K562 (cell line): ENCODE data around the gene CLSTN1. TPM values are rescaled to one million over a fixed set of nuclear protein-coding genes. Genes with fewer than 3 reads are reported as not detected.

ENCODE experiments used
- ATF4 ChIP-seq: fragments of 450-650 bp; formaldehyde crosslinking; IDR thresholded peaks from 2 replicates; pipeline ENCODE4 v1.4.0; 2022; ENCODE audit warnings: mild to moderate bottlenecking, moderate library complexity
- CHD1 ChIP-seq: fragments of 200-600 bp; sonication (generic); IDR thresholded peaks from one replicate; pipeline ENCODE4 v1.6.1; 2012; ENCODE audit warnings: mild to moderate bottlenecking, moderate library complexity, low read length, inconsistent platforms
- CREM ChIP-seq: IDR thresholded peaks from 2 replicates; pipeline ENCODE4 v1.6.1; 2014; ENCODE audit warnings: antibody characterized with exemption, low read depth
- ETS2 ChIP-seq: IDR thresholded peaks from 2 replicates; pipeline ENCODE4 v1.6.1; 2016; ENCODE audit warnings: borderline replicate concordance, missing genetic modification characterization, mild to moderate bottlenecking, moderate library complexity, missing compliant biosample characterization; ENCODE audit not compliant: poor library complexity, severe bottlenecking
- FOXP4 ChIP-seq: sonication (generic); formaldehyde crosslinking; IDR thresholded peaks from 2 replicates; pipeline ENCODE4 v1.8.0; 2022; ENCODE audit warnings: mild to moderate bottlenecking, missing genetic modification reagents, borderline replicate concordance
- HMGXB4 ChIP-seq: sonication (generic); formaldehyde crosslinking; IDR thresholded peaks from 2 replicates; pipeline ENCODE4 v1.8.1; 2023; ENCODE audit warnings: mild to moderate bottlenecking, missing genetic modification reagents
- HNRNPK ChIP-seq: fragments of 200-400 bp; formaldehyde crosslinking; IDR thresholded peaks from one replicate; pipeline ENCODE4 v1.6.1; 2018; ENCODE audit warnings: mild to moderate bottlenecking, low read depth, low read length; ENCODE audit not compliant: poor library complexity, severe bottlenecking
- MAX ChIP-seq: sonication (generic); formaldehyde crosslinking; IDR thresholded peaks from 2 replicates; pipeline ENCODE4 v1.9.0; 2022; ENCODE audit warnings: mild to moderate bottlenecking, missing genetic modification reagents
- MCM2 ChIP-seq: fragments of 450-650 bp; IDR thresholded peaks from 2 replicates; pipeline ENCODE4 v1.6.1; 2017; ENCODE audit warnings: low read depth, mild to moderate bottlenecking
- MCM5 ChIP-seq: fragments of 450-650 bp; IDR thresholded peaks from 2 replicates; pipeline ENCODE4 v1.6.1; 2016; ENCODE audit warnings: low read depth
- POU5F1 ChIP-seq: fragments of 150-350 bp; IDR thresholded peaks from 2 replicates; pipeline ENCODE4 v1.6.1; 2014; ENCODE audit warnings: borderline replicate concordance, low read length, low read depth, mild to moderate bottlenecking; ENCODE audit not compliant: partially characterized antibody
- RCOR1 ChIP-seq, 2 experiments: IDR thresholded peaks; 2 replicates each; pipeline ENCODE4 v1.6.1; 2012; ENCODE audit warnings: low read depth in 2 of 2, low read length in 2 of 2, borderline replicate concordance in 1 of 2, improper control_type of control experiment in 1 of 2
- WHSC1 ChIP-seq: IDR thresholded peaks from one replicate; pipeline ENCODE4 v1.6.1; 2012; ENCODE audit warnings: low read length, control low read depth, inconsistent platforms
- ZBTB12 ChIP-seq: fragments of 250-450 bp; sonication (Bioruptor Pico); IDR thresholded peaks from 2 replicates; pipeline ENCODE4 v1.4.0; 2020
- ZBTB34 ChIP-seq: fragments of 250-450 bp; sonication (Bioruptor Pico); IDR thresholded peaks from 2 replicates; pipeline ENCODE4 v1.8.0; 2021; ENCODE audit warnings: mild to moderate bottlenecking, moderate library complexity
- ZC3H11A ChIP-seq: IDR thresholded peaks from 2 replicates; pipeline ENCODE4 v1.6.1; 2012; ENCODE audit warnings: low read depth, low read length, improper control_type of control experiment
- ZNF449 ChIP-seq: fragments of 250-450 bp; sonication (Bioruptor Pico); IDR thresholded peaks from 2 replicates; pipeline ENCODE4 v1.8.0; 2022; ENCODE audit warnings: moderate library complexity, mild to moderate bottlenecking, inconsistent platforms
- polyA plus RNA-seq, 8 experiments: library from polyadenylated mRNA; depleted of rRNA in 4 of 8; stranded (reverse) in 5 of 8; unstranded in 3 of 8; fragments of >200 nt; fragmentation: Nextera tagmentation in 2 of 8; fragmentation: Illumina TruSeq in 1 of 8; extraction: Ambion mirVana in 2 of 8; extraction: Trizol in 1 of 8; gene quantifications; 2 replicates each; pipeline versions ENCODE4 v1.2.1 to v1.2.3, GENCODE V29; 2011 to 2014; ENCODE audit warnings: inconsistent platforms in 1 of 8, missing spikeins in 1 of 8
- total RNA-seq, 7 experiments: library from RNA; depleted of rRNA in 6 of 7; stranded (reverse); fragments of >200 nt in 6 of 7; fragmentation: Illumina TruSeq in 2 of 7; extraction: Trizol in 2 of 7; gene quantifications; 2 replicates each; pipeline versions ENCODE4 v1.2.1 to v1.2.3, GENCODE V29; 2011 to 2021; ENCODE audit warnings: low replicate concordance in 1 of 7

Gene CLSTN1
- total and polyA plus RNA-seq, 9 of the 15 experiments (the other 6 are each of a cell fraction or from before 2014, with no cell fraction given), result 1.1 to 32.5 (median 13.3) TPM

- TF ChIP-seq FOXP4 (no peak), HNRNPK (no peak), CHD1 (peak; percentile 67), POU5F1 (no peak), CREM (no peak), ZBTB34 (no peak), ETS2 (tag) (no peak), HMGXB4 (CRISPR knock-in tag) (no peak; the same call in 1 of the 2 replicates), MCM5 (no peak), MAX (peak; percentile 57; the same call in 1 of the 2 replicates), ATF4 (CRISPR knock-in tag) (no peak), RCOR1 (IDR thresholded peaks at IDR 0.05; ENCODE audit: borderline replicate concordance in 1 of 2, low read depth in 2 of 2, low read length in 2 of 2) (peak in 1 of 2 experiments; percentile 81; a peak in 3 of 4 replicates), ZBTB12 (CRISPR knock-in tag) (peak; percentile 14; the same call in 1 of the 2 replicates), ZC3H11A (no peak), MCM2 (no peak), WHSC1 (no peak), ZNF449 (CRISPR knock-in tag) (peak; percentile 82; the same call in 1 of the 2 replicates)
Measured at GRCh38 chr1:9717193-9718005, 106.4 kb downstream of the CLSTN1 start (continued).
